GM20000 (cell line): Measurements from ENCODE around the gene ENPP6.

Source experiments
- DNase-seq: peaks from one replicate; pipeline ENCODE4 v3.0.0; 2012; ENCODE audit warnings: low spot score
- TF ChIP-seq, protein P1 (sequence below): IDR thresholded peaks from 2 replicates; pipeline ENCODE4 v1.5.1; 2012; ENCODE audit warnings: mild to moderate bottlenecking, control low read depth; ENCODE audit errors: extremely low read depth, missing control alignments

ENPP6 gene

DNA sequence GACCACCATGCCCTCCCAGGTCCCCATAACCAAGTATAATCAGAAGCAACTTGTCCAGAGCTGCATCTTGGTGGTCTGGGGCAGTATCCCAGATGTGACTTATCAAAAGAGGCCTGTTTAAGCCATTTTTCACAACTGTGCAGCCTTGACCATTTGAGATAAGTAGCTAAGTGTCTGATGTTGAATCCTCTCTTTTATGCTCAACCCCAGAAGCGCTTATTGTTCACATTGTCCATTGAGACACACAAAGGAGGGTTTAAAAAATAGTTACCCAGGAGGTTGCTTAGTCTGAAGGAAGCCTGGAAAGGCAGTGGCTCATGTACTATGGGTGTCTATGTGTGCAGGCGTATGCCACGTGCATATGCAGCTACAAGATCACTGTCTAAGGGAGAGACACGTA is 27.0 kb downstream of the ENPP6 start:
- DNase-seq: no peak
- TF ChIP-seq, protein P1, sequence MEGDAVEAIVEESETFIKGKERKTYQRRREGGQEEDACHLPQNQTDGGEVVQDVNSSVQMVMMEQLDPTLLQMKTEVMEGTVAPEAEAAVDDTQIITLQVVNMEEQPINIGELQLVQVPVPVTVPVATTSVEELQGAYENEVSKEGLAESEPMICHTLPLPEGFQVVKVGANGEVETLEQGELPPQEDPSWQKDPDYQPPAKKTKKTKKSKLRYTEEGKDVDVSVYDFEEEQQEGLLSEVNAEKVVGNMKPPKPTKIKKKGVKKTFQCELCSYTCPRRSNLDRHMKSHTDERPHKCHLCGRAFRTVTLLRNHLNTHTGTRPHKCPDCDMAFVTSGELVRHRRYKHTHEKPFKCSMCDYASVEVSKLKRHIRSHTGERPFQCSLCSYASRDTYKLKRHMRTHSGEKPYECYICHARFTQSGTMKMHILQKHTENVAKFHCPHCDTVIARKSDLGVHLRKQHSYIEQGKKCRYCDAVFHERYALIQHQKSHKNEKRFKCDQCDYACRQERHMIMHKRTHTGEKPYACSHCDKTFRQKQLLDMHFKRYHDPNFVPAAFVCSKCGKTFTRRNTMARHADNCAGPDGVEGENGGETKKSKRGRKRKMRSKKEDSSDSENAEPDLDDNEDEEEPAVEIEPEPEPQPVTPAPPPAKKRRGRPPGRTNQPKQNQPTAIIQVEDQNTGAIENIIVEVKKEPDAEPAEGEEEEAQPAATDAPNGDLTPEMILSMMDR: no peak

DNA sequence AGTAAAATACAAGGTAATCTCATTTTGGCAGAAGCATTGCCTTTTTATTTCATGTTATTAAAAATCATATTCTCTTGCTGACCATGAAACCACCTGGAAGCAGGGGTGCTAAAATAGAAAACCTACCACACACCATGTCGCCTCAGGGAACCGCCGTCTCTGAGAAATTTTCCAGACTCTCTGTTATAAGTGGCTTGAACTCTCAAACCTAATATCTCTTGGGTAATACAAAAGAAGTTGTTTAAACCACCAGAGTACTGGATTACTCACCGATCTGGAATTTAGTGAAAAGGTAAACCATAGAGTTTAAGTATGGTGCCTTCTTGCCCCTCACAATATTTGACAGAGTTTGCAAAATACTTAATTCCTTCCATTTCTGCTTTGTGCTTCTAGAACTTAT is 27.7 kb downstream of the ENPP6 start:
- TF ChIP-seq, protein P1: no peak
- DNase-seq: no peak

DNA sequence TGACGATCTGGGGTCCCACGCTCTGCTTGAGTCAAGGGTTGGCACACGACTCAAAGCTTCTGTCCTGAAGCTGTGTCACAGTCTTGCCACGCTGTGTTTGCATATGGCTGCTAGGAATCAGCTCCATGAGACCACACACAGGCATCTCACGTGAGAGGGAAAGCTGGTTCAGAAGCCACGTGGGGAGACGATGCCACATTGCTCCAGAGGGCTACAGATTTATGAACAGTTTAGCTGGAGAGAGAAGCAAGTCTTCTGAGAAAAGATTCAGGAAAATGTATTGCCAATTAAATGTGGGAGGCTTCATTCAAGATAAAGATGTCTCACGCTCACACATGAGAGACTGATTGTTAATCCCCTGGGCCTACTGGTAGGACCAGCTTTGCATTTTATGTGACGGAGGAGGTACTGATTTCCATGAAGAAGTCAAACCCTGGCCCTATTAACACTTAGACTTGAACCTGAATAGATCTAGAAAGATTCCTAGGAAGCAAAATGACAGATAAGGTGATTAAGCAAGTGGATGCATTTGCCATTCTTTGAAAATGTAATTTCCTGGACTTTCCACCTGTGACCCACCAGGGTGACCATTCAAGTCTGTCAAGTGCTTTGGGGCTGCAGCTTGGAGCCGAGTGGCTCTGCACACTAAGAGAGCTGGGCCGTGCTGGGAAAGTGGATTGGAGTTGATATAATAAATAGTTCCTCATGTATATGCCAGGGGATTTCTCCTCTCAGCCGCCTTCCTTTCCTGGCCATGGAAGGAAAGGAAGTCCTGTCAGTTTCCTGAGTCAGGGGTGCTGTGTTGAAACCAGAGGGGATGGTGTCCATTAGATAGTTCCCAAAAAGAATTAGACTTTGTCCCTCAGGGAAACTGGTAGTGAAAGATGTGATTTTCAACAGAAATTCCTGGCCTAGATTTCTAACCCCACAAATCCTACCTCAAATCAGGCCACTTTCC is 29.0 kb downstream of the ENPP6 start:
- TF ChIP-seq, protein P1: no peak
- no peak for DNase-seq

DNA sequence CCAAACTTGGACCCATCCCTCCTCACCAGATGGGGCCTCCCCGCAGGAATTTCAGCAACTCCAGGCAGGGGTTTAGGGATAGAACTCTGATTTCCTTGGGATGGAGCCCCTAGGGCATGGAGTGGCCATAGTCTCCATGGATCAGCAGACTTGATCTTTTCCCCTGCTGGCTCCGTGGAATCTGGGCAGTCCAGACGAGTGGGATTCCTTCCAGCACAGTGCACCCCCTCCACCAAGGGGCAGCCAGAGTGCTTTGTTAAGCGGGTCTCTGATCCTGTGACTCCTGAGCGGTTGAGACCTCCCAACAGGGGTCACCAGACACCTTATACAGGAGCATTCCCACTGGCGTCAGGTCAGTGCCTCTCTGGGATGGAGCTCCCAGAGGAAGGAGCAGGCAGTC is 40.4 kb downstream of the ENPP6 start:
- TF ChIP-seq, protein P1: no peak
- no peak for DNase-seq

DNA sequence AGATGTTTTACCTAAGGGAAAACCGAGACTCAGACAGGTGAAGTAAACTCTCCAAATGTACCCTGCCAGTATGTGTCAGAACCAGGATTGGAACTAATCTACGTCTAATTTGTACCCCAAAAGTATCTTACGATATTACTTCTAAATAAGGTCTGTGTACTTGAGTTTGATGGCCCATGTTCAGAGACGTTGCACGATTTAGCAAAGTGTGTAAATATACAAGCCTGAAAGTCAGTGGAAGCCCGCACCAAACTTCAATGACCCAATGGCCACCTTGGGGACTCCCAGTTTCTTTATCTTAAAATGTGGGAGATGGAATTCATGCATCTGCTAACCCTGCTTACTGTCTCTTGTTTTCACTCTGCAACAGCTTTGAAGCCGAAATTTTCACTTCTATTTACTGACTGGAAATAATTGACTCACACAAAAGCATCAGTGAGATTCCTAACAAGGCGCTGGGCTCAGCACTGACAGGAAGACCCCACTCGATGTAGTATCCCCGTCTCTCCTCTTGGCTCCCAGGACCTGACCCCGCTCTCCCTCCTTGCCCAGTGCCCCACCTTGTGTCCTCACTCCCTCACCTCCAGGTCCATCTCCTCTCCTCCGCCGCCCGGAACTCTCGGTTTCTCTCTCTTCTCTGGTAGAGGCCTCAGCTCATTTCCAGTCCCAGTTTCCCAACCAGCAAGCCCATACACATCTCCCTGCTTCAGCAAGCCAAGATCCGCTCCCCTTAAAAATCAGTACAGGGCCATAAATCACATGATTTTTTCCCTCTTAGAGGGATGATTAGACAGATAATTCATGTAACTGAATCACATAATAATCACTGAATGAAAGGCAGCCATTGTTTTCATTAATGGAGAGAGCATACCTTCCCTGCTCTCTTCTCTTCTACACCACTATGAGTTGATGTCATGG is 42.8 kb downstream of the ENPP6 start:
- no peak for DNase-seq
- TF ChIP-seq, protein P1: no peak

DNA sequence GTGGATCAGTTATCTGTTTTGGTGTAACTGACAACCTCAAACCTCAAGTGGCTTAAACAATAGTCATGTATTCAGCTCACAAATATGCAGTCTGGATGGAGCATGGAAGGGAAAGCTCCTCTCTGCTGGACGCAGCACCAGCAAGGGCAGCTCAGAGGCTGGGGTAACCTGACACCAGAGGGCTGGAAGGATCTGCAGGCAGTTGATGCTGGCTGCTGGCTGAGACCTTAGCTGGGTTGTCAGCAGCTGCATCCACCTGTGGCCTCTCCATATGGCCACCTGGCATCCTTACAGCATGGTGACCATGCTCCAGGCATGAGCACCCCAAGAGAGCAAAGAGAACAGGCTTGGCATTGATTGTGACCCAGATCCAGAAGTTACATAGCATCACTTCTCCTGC is 46.7 kb downstream of the ENPP6 start:
- no peak for DNase-seq

More for the DNA sequence above, 46.7 kb downstream of the ENPP6 start:
- TF ChIP-seq, protein P1: no peak
